PFSK-1 (cell line): Measurements from ENCODE around the gene NRXN3.

Source experiments
- POLR2AphosphoS5 ChIP-seq: IDR thresholded peaks from 2 replicates; pipeline ENCODE4 v1.6.1; 2012; ENCODE audit warnings: low read depth, mild to moderate bottlenecking, control low read depth, low read length, moderate library complexity
- SIN3A ChIP-seq: IDR thresholded peaks from 2 replicates; pipeline ENCODE4 v1.6.1; 2012; ENCODE audit warnings: mild to moderate bottlenecking, low read length, moderate library complexity, borderline replicate concordance; ENCODE audit not compliant: insufficient read depth

DNA sequence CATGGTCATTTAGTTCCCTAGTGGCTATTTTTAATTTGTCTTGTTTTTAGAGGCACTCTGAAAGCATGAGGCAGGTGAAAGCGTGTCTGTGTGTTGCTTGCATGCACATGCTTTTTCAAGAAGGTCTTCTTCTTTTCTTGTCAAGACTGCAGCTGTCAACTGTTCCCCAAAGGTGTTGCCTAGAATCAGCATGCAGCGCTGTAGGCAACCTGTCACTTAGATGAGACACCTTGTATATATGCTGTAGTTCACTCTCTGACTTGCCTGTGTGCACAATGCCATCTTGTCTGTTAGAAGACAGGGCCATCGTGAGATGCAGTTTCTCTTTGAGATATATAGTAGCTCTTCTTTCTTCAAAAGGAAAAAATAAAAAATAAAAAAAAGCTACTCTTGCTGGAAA, 1155.4 kb downstream of the NRXN3 start:
- TF ChIP-seq SIN3A, result no peak
- TF ChIP-seq POLR2AphosphoS5, result no peak
